ENCODE data around the gene KRI1. TPM values are rescaled to one million over a fixed set of nuclear protein-coding genes. Genes with fewer than 3 reads are reported as not detected.

Gene KRI1
- total RNA-seq, 1 donor from 2014 or later = 25.2 TPM

GRCh38 chr19:10523135-10523636 lies 42.6 kb downstream of the KRI1 start:
- H3K4me3 ChIP-seq = no peak overlapping the region
- no peaks in the 10 kb centered on the region for H3K36me3 ChIP-seq
- no peak overlapping the region for H3K27ac ChIP-seq
- TF ChIP-seq CTCF (IDR thresholded peaks at IDR 0.05) = no peak
- H3K4me1 ChIP-seq = peaks cover 5% of the 10 kb centered on the region
- intact Hi-C loops (cut with DNase I) = no loop called here
- H3K9me3 ChIP-seq = no peaks in the 10 kb centered on the region
- DNase-seq = no peak
- ATAC-seq = no peak
- H3K27me3 ChIP-seq (ENCODE audit: low read depth) = peaks cover 29% of the 10 kb centered on the region

DNA sequence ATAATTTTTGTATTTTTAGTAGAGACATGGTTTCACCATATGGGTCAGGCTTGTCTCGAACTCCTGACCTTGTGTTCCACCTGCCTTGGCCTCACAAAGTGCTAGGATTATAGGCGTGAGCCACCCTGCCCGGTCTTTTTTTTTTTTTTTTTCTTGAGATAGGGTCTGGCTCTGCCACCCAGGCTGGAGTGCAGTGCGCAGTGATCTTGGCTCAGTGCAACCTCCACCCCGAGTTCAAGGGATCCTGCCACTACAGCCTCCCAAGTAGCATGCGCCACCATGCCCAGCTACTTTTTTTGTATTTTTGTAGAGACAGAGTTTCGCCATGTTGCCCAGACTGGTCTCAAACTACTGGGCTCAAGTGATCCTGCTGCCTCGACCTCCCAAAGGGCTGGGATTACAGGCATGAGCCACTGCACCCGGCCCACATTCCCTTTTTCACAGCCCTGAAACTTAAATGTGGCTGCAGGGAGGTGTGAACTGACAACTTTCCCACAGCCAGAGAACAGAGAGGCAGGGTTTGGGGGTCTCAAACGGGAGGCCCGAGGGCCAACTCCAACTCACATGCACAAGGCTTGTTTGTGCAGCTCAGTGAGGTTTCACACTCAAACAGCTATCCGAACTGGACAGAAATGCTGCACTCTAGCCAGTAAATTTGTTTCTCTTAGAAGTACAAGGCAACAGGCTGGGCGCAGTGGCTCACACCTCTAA lies 44.2 kb downstream of the KRI1 start:
- peaks cover 44% of the 10 kb centered on the region for H3K27me3 ChIP-seq (ENCODE audit: low read depth)
- ATAC-seq (no peak), DNase-seq (no peak)
- H3K4me3 ChIP-seq = no peak overlapping the region
- no peaks in the 10 kb centered on the region for H3K9me3 ChIP-seq
- no peak for TF ChIP-seq CTCF (IDR thresholded peaks at IDR 0.05)
- H3K27ac ChIP-seq = no peak overlapping the region
- H3K4me1 ChIP-seq = peaks cover 20% of the 10 kb centered on the region
- intact Hi-C loops (cut with DNase I) = no loop called here
- H3K36me3 ChIP-seq = no peaks in the 10 kb centered on the region

- DNase-seq (no peak), ATAC-seq (no peak)
- intact Hi-C loops (cut with DNase I) = no loop called here
- no peak for TF ChIP-seq CTCF (IDR thresholded peaks at IDR 0.05)
- Histone ChIP-seq H3K36me3 (no peaks in the 10 kb centered on the region), H3K27ac (no peak overlapping the region), H3K9me3 (no peaks in the 10 kb centered on the region), H3K4me1 (peaks cover 20% of the 10 kb centered on the region), H3K27me3 (ENCODE audit: low read depth) (peaks cover 51% of the 10 kb centered on the region), H3K4me3 (no peak overlapping the region)
These were observed 45.0 kb downstream of the KRI1 start for GRCh38 chr19:10520652-10521318.

GRCh38 chr19:10519421-10519820 lies 46.4 kb downstream of the KRI1 start:
- no peak for TF ChIP-seq CTCF (IDR thresholded peaks at IDR 0.05)
- no peaks in the 10 kb centered on the region for H3K36me3 ChIP-seq
- H3K4me1 ChIP-seq = peaks cover 23% of the 10 kb centered on the region
- H3K9me3 ChIP-seq = no peaks in the 10 kb centered on the region
- DNase-seq (no peak), ATAC-seq (no peak)
- intact Hi-C loops (cut with DNase I) = no loop called here
- H3K27me3 ChIP-seq (ENCODE audit: low read depth) = peaks cover 65% of the 10 kb centered on the region
- no peak overlapping the region for H3K27ac ChIP-seq
- H3K4me3 ChIP-seq = no peak overlapping the region

GRCh38 chr19:10518444-10519361 lies 47.1 kb downstream of the KRI1 start:
- Histone ChIP-seq H3K9me3 (no peaks in the 10 kb centered on the region), H3K27ac (no peak overlapping the region), H3K36me3 (no peaks in the 10 kb centered on the region), H3K4me3 (no peak overlapping the region), H3K27me3 (ENCODE audit: low read depth) (peaks cover 72% of the 10 kb centered on the region), H3K4me1 (peaks cover 30% of the 10 kb centered on the region)
- TF ChIP-seq CTCF (IDR thresholded peaks at IDR 0.05) = no peak
- DNase-seq (no peak), ATAC-seq (no peak)
- intact Hi-C loops (cut with DNase I) = no loop called here

All from lower lobe of right lung (tissue), 2 donors.